GM19328 (cell line): ENCODE results near the gene ABTB2.
"Not testable (repeated sequence)": the region's sequence is repeated elsewhere in the genome, so short reads cannot be mapped to it uniquely, and the experiment has no call there.

Experiments
- ATAC-seq: cut with Tn5 transposase; IDR thresholded peaks from one replicate; pipeline ENCODE4 v1.9.1; 2021; ENCODE audit warnings: mild to moderate bottlenecking, moderate library complexity; ENCODE audit not compliant: unreplicated experiment

Gene ABTB2

GRCh38 chr11:34219279-34219678 is 138.5 kb downstream of the ABTB2 start:
- ATAC-seq: no peak

- not testable (repeated sequence) for ATAC-seq
Observed at GRCh38 chr11:34218756-34219155, 139.1 kb downstream of the ABTB2 start.

- no peak for ATAC-seq
Observed at GRCh38 chr11:34218067-34218466, 139.7 kb downstream of the ABTB2 start.

GRCh38 chr11:34216706-34217105 is 141.1 kb downstream of the ABTB2 start:
- ATAC-seq: no peak

GRCh38 chr11:34215806-34216453 is 141.9 kb downstream of the ABTB2 start:
- no peak for ATAC-seq

- no peak for ATAC-seq
Observed at GRCh38 chr11:34214961-34215805, 142.6 kb downstream of the ABTB2 start.

- no peak for ATAC-seq
Observed at GRCh38 chr11:34213366-34213765, 144.4 kb downstream of the ABTB2 start.

- ATAC-seq: no peak
Observed at GRCh38 chr11:34212566-34212965, 145.2 kb downstream of the ABTB2 start.

GRCh38 chr11:34209809-34210208 is 148.0 kb downstream of the ABTB2 start:
- ATAC-seq: no peak

GRCh38 chr11:34208266-34209135 is 149.3 kb downstream of the ABTB2 start:
- ATAC-seq: no peak

- no peak for ATAC-seq
Observed at GRCh38 chr11:34207487-34208180, 150.2 kb downstream of the ABTB2 start.

GRCh38 chr11:34206407-34207300 is 151.2 kb downstream of the ABTB2 start:
- no peak for ATAC-seq

- ATAC-seq: no peak
Observed at GRCh38 chr11:34205326-34206035, 152.3 kb downstream of the ABTB2 start.

GRCh38 chr11:34204396-34205279 is 153.2 kb downstream of the ABTB2 start:
- no peak for ATAC-seq

GRCh38 chr11:34203377-34203871 is 154.4 kb downstream of the ABTB2 start:
- ATAC-seq: no peak

GRCh38 chr11:34201129-34201528 is 156.7 kb downstream of the ABTB2 start:
- ATAC-seq: no peak

GRCh38 chr11:34199525-34199924 is 158.3 kb downstream of the ABTB2 start:
- ATAC-seq: no peak

- no peak for ATAC-seq
Observed at GRCh38 chr11:34198523-34198922, 159.3 kb downstream of the ABTB2 start.
